Right renal pelvis (tissue), 4 donors: ENCODE data around the gene PLEKHA6. TPM values are rescaled to one million over a fixed set of nuclear protein-coding genes. Genes with fewer than 3 reads are reported as not detected.

ENCODE experiments used
- DNase-seq, 4 donors: peaks; one replicate each; pipeline ENCODE4 v3.0.0-alpha.2; 2013; ENCODE audit warnings: low read depth in 4 of 4, low spot score in 3 of 4, missing footprints in 1 of 4
- polyA plus RNA-seq, 4 donors: library from polyadenylated mRNA; unstranded; fragments of 120-200 nt; gene quantifications; one replicate each; pipeline ENCODE4 v1.2.1, GENCODE V29; 2013; ENCODE audit not compliant: insufficient read length in 4 of 4

The PLEKHA6 gene
- polyA plus RNA-seq, 4 donors = 46.3 to 58.5 (median 50.2) TPM

- DNase-seq = no peak
Observed at GRCh38 chr1:204222006-204222763, 137.5 kb downstream of the PLEKHA6 start.

GRCh38 chr1:204221271-204221670, 138.5 kb downstream of the PLEKHA6 start:
- DNase-seq = no peak

GRCh38 chr1:204219971-204220616, 139.6 kb downstream of the PLEKHA6 start:
- no peak for DNase-seq

- no peak for DNase-seq
Observed at GRCh38 chr1:204218552-204218951, 141.2 kb downstream of the PLEKHA6 start.

- no peak for DNase-seq
Observed at GRCh38 chr1:204217648-204218000, 142.1 kb downstream of the PLEKHA6 start.

- DNase-seq = no peak
Observed at GRCh38 chr1:204216880-204217647, 142.7 kb downstream of the PLEKHA6 start.

- no peak for DNase-seq
Observed at GRCh38 chr1:204216236-204216635, 143.5 kb downstream of the PLEKHA6 start.

- peak; percentile 68 to 81 (median 74) for DNase-seq
Observed at GRCh38 chr1:204213668-204214662, 145.8 kb downstream of the PLEKHA6 start, which contains the start of gene GOLT1A. Gene GOLT1A, minus strand, starts transcription at chr1:204213988. Its CDS starts 82 bp downstream, at chr1:204213906.

GRCh38 chr1:204212715-204213114, 147.0 kb downstream of the PLEKHA6 start:
- DNase-seq = no peak

- no peak for DNase-seq
Observed at GRCh38 chr1:204211046-204211445, 148.7 kb downstream of the PLEKHA6 start.

GRCh38 chr1:204207136-204207616, 152.6 kb downstream of the PLEKHA6 start:
- peak in 1 of 4 donors; percentile 51 for DNase-seq

GRCh38 chr1:204206121-204206520, 153.6 kb downstream of the PLEKHA6 start:
- DNase-seq = no peak

GRCh38 chr1:204205486-204205885, 154.2 kb downstream of the PLEKHA6 start:
- no peak for DNase-seq

GRCh38 chr1:204204944-204205343, 154.8 kb downstream of the PLEKHA6 start:
- no peak for DNase-seq

- no peak for DNase-seq
Observed at GRCh38 chr1:204203206-204203767, 156.4 kb downstream of the PLEKHA6 start.

GRCh38 chr1:204202481-204202880, 157.2 kb downstream of the PLEKHA6 start:
- DNase-seq = no peak

- DNase-seq = no peak
Observed at GRCh38 chr1:204201348-204202040, 158.2 kb downstream of the PLEKHA6 start.

- no peak for DNase-seq
Observed at GRCh38 chr1:204199579-204199978, 160.2 kb downstream of the PLEKHA6 start.
